HCT116 (cell line): ENCODE data around the gene MFSD6. TPM values are rescaled to one million over a fixed set of nuclear protein-coding genes. Genes with fewer than 3 reads are reported as not detected.

Experiments used
- ATAC-seq: fragments of 200-7000 bp; cut with Tn5 transposase; 2 replicates; pipeline ENCODE4 v1.9.1; 2020; ENCODE audit warnings: mild to moderate bottlenecking, moderate library complexity
- BruUV-seq: library from RNA; stranded (reverse); fragments of 400-500 nt; replicated peaks from 2 replicates; lab custom pipeline; 2021; lab: Mats Ljungman, UMichigan
- CTCF ChIA-PET: fragments of 300-600 bp; sonication (Branson Sonifier 250); formaldehyde crosslinking; loops from one replicate; lab custom pipeline; 2021; ENCODE audit warnings: antibody characterized with exemption; lab: Charles Lee
- POLR2A ChIA-PET: fragments of 300-600, 350-600 bp; sonication (Branson Sonifier 250); formaldehyde crosslinking; loops from one replicate; lab custom pipeline; 2021; ENCODE audit warnings: antibody characterized with exemption; lab: Charles Lee
- RAD21 ChIA-PET, 2 experiments: fragments of 300-600 bp; sonication (Branson Sonifier 250); formaldehyde crosslinking; loops; one replicate each; lab custom pipeline; 2023; ENCODE audit warnings: low total read pairs in 2 of 2; ENCODE audit not compliant: uncharacterized antibody in 2 of 2, unreplicated experiment in 2 of 2, low non-redundant PET in 1 of 2; lab: Charles Lee
- DNase-seq: peaks from one replicate; pipeline ENCODE4 v3.0.0-alpha.2; 2010; ENCODE audit warnings: low read depth, low spot score
- H2AFZ ChIP-seq: fragments of 200-600 bp; shearing (Covaris generic), sonication (generic); 2 replicates; pipeline ENCODE4 v1.6.1; 2017; ENCODE audit warnings: low read depth, mixed run types, mixed read lengths, antibody characterized with exemption, low read length; ENCODE audit not compliant: poor library complexity, severe bottlenecking
- H3K27ac ChIP-seq: 2 replicates; pipeline ENCODE4 v1.5.1; 2012; ENCODE audit warnings: low read depth, low read length
- H3K27me3 ChIP-seq: fragments of 200-600 bp; sonication (generic); 2 replicates; pipeline ENCODE4 v1.6.1; 2016; ENCODE audit warnings: mixed run types, low read length, mixed read lengths; ENCODE audit not compliant: insufficient read depth
- H3K36me3 ChIP-seq, 2 experiments: fragments of 200-500 bp in 1 of 2; fragments of 200-600 bp in 1 of 2; sonication (Bioruptor generic) in 1 of 2; sonication (generic) in 1 of 2; 2 replicates each; pipeline versions ENCODE4 v1.5.1 to v1.6.1; 2014 to 2016; ENCODE audit warnings: low read length in 2 of 2, inconsistent platforms in 1 of 2, mixed read lengths in 1 of 2, mixed run types in 1 of 2; ENCODE audit not compliant: insufficient read depth in 2 of 2, control insufficient read depth in 1 of 2
- H3K4me1 ChIP-seq, 2 experiments: fragments of 200-600 bp in 1 of 2; sonication (generic) in 1 of 2; 2 replicates each; pipeline versions ENCODE4 v1.5.1 to v1.6.1; 2012 to 2017; ENCODE audit warnings: low read length in 2 of 2, inconsistent platforms in 1 of 2, mild to moderate bottlenecking in 1 of 2, mixed read lengths in 1 of 2, mixed run types in 1 of 2, moderate library complexity in 1 of 2; ENCODE audit not compliant: insufficient read depth in 2 of 2, control insufficient read depth in 1 of 2
- H3K4me2 ChIP-seq: fragments of 200-600 bp; sonication (generic); 2 replicates; pipeline ENCODE4 v1.6.1; 2017; ENCODE audit warnings: mixed run types, low read length, mixed read lengths
- H3K4me3 ChIP-seq, 2 experiments: fragments of 200-600 bp in 1 of 2; sonication (generic) in 1 of 2; replicated peaks in 1 of 2; 2 replicates each; pipeline ENCODE4 v1.5.1; 2011 to 2016; ENCODE audit warnings: low read length in 2 of 2, control low read depth in 1 of 2, low read depth in 1 of 2, mild to moderate bottlenecking in 1 of 2, mixed read lengths in 1 of 2, mixed run types in 1 of 2
- H3K79me2 ChIP-seq: fragments of 200-600 bp; sonication (generic); 2 replicates; pipeline ENCODE4 v1.6.1; 2017; ENCODE audit warnings: mild to moderate bottlenecking, mixed run types, low read length, moderate library complexity, mixed read lengths; ENCODE audit not compliant: insufficient read depth
- H3K9ac ChIP-seq: fragments of 200-600 bp; sonication (generic); 2 replicates; pipeline ENCODE4 v1.6.1; 2016; ENCODE audit warnings: low read length, mixed read lengths
- H3K9me2 ChIP-seq: fragments of 200-600 bp; sonication (generic), shearing (Covaris generic); 2 replicates; pipeline ENCODE4 v1.6.1; 2017; ENCODE audit warnings: mixed run types, mild to moderate bottlenecking, moderate library complexity; ENCODE audit not compliant: insufficient read depth
- H3K9me3 ChIP-seq, 2 experiments: fragments of 200-500 bp in 1 of 2; fragments of 200-600 bp in 1 of 2; sonication (Bioruptor generic) in 1 of 2; sonication (generic) in 1 of 2; 2 replicates each; pipeline ENCODE4 v1.6.1; 2014 to 2017; ENCODE audit warnings: low read length in 2 of 2, mixed read lengths in 2 of 2, inconsistent platforms in 1 of 2, low read depth in 1 of 2, mild to moderate bottlenecking in 1 of 2, mixed run types in 1 of 2, moderate library complexity in 1 of 2; ENCODE audit not compliant: control insufficient read depth in 1 of 2, insufficient read depth in 1 of 2
- H4K20me1 ChIP-seq: fragments of 200-600 bp; sonication (generic), shearing (Covaris generic); 2 replicates; pipeline ENCODE4 v1.6.1; 2017; ENCODE audit warnings: mixed run types, mild to moderate bottlenecking, moderate library complexity; ENCODE audit not compliant: insufficient read depth
- FOSL1 ChIP-seq: IDR thresholded peaks from 2 replicates; pipeline ENCODE4 v1.6.1; 2012; ENCODE audit warnings: low read depth
- JUND ChIP-seq: IDR thresholded peaks from 2 replicates; pipeline ENCODE4 v1.6.1; 2012
- POLR2A ChIP-seq: IDR thresholded peaks from 2 replicates; pipeline ENCODE4 v1.7.0; 2011; ENCODE audit warnings: borderline replicate concordance; ENCODE audit not compliant: insufficient read depth, insufficient read length; ENCODE audit errors: extremely low read depth
- POLR2AphosphoS5 ChIP-seq: IDR thresholded peaks from 2 replicates; pipeline ENCODE4 v1.6.1; 2011; ENCODE audit warnings: mild to moderate bottlenecking, low read depth, low read length, moderate library complexity
- RAD21 ChIP-seq: IDR thresholded peaks from 2 replicates; pipeline ENCODE4 v1.6.1; 2012; ENCODE audit warnings: low read depth, mild to moderate bottlenecking
- ZBTB33 ChIP-seq: IDR thresholded peaks from 2 replicates; pipeline ENCODE4 v1.6.1; 2011; ENCODE audit warnings: mild to moderate bottlenecking, low read length, moderate library complexity; ENCODE audit not compliant: insufficient replicate concordance; ENCODE audit errors: extremely low read depth
- intact Hi-C: fragments of 100-400 bp; cut with micrococcal nuclease; formaldehyde crosslinking; loops from 2 replicates; pipeline ENCODE4 v1.10.0; 2022
- total RNA-seq: library from RNA; stranded (reverse); gene quantifications from one replicate; pipeline ENCODE4 v1.2.1, GENCODE V29; 2021; ENCODE audit not compliant: unreplicated experiment

MFSD6 gene
- total RNA-seq, 1 experiment from 2014 or later: 18.6 TPM

- Histone ChIP-seq H3K9me2 (no peaks in the 10 kb centered on the region), H3K4me1 (peaks cover 0 to 9% of the 10 kb centered on the region in 2 experiments; a peak in 2 of 4 replicates), H3K9me3 (no peaks in the 10 kb centered on the region), H4K20me1 (no peaks in the 10 kb centered on the region), H2AFZ (no peak overlapping the region), H3K27me3 (no peaks in the 10 kb centered on the region), H3K9ac (no peak overlapping the region), H3K4me2 (no peak overlapping the region), H3K79me2 (no peaks in the 10 kb centered on the region), H3K4me3 (no peak overlapping the region), H3K36me3 (no peaks in the 10 kb centered on the region), H3K27ac (no peak overlapping the region)
- CTCF ChIA-PET: no interaction called here
- POLR2A ChIA-PET: no interaction called here
- ATAC-seq: no peak
- DNase-seq: no peak
- TF ChIP-seq JUND: no peak
- no peak for TF ChIP-seq POLR2A
- no peak for TF ChIP-seq ZBTB33
- RAD21 ChIA-PET: no interaction called here
- intact Hi-C loops: no loop called here
- no TSS peak for BruUV-seq
Observed at GRCh38 chr2:190454795-190455194, 46.6 kb downstream of the MFSD6 start.

GRCh38 chr2:190455358-190456095 is 47.4 kb downstream of the MFSD6 start:
- Histone ChIP-seq H2AFZ (no peak overlapping the region), H3K27me3 (no peaks in the 10 kb centered on the region), H3K9me3 (no peaks in the 10 kb centered on the region), H3K4me1 (peaks cover 0 to 9% of the 10 kb centered on the region in 2 experiments; a peak in 2 of 4 replicates), H3K79me2 (no peaks in the 10 kb centered on the region), H3K4me3 (no peak overlapping the region), H4K20me1 (no peaks in the 10 kb centered on the region), H3K9me2 (no peaks in the 10 kb centered on the region), H3K36me3 (no peaks in the 10 kb centered on the region), H3K27ac (no peak overlapping the region), H3K9ac (no peak overlapping the region), H3K4me2 (no peak overlapping the region)
- ChIA-PET CTCF (no interaction called here), RAD21 (no interaction called here), POLR2A (no interaction called here)
- no TSS peak for BruUV-seq
- no peak for DNase-seq
- TF ChIP-seq FOSL1 (no peak), RAD21 (no peak), POLR2AphosphoS5 (no peak)
- intact Hi-C loops: no loop called here
- ATAC-seq: no peak
